NCI-H2029 treated with DMSO at 0.1 percent for 48 hours (cell line): ENCODE results near the gene ADAMTS12.
"Not testable (repeated sequence)": the region's sequence is repeated elsewhere in the genome, so short reads cannot be mapped to it uniquely, and the experiment has no call there.

Experiments
- DNase-seq: peaks from one replicate; lab custom pipeline; 2025; lab: John Stamatoyannopoulos, UW

Gene ADAMTS12

GRCh38 chr5:33582417-33582816 is 309.4 kb downstream of the ADAMTS12 start:
- no peak for DNase-seq

GRCh38 chr5:33579789-33580188 is 312.0 kb downstream of the ADAMTS12 start:
- no peak for DNase-seq

GRCh38 chr5:33579152-33579551 is 312.6 kb downstream of the ADAMTS12 start:
- no peak for DNase-seq

- DNase-seq = no peak
Measured at GRCh38 chr5:33576726-33577590, 314.8 kb downstream of the ADAMTS12 start.

- no peak for DNase-seq
Measured at GRCh38 chr5:33565324-33565723, 326.5 kb downstream of the ADAMTS12 start.

- DNase-seq = no peak
Measured at GRCh38 chr5:33563983-33564908, 327.5 kb downstream of the ADAMTS12 start.

GRCh38 chr5:33563530-33563929 is 328.3 kb downstream of the ADAMTS12 start:
- DNase-seq = no peak

- DNase-seq = no peak
Measured at GRCh38 chr5:33558489-33558888, 333.3 kb downstream of the ADAMTS12 start.

GRCh38 chr5:33557605-33558004 is 334.2 kb downstream of the ADAMTS12 start:
- no peak for DNase-seq

GRCh38 chr5:33556330-33557328 is 335.2 kb downstream of the ADAMTS12 start:
- DNase-seq = no peak

- no peak for DNase-seq
Measured at GRCh38 chr5:33549982-33550567, 341.7 kb downstream of the ADAMTS12 start.

GRCh38 chr5:33539790-33540189 is 352.0 kb downstream of the ADAMTS12 start:
- not testable (repeated sequence) for DNase-seq

- no peak for DNase-seq
Measured at GRCh38 chr5:33539212-33539611, 352.6 kb downstream of the ADAMTS12 start.

GRCh38 chr5:33538201-33538600 is 353.6 kb downstream of the ADAMTS12 start:
- DNase-seq = no peak

- no peak for DNase-seq
Measured at GRCh38 chr5:33537240-33537639, 354.6 kb downstream of the ADAMTS12 start.

- no peak for DNase-seq
Measured at GRCh38 chr5:33536802-33537201, 355.0 kb downstream of the ADAMTS12 start.

GRCh38 chr5:33531824-33532223 is 360.0 kb downstream of the ADAMTS12 start:
- DNase-seq = no peak

GRCh38 chr5:33531037-33531298 is 360.8 kb downstream of the ADAMTS12 start:
- no peak for DNase-seq

- DNase-seq = no peak
Measured at GRCh38 chr5:33530183-33531036, 361.4 kb downstream of the ADAMTS12 start.

- DNase-seq = no peak
Measured at GRCh38 chr5:33527696-33528095, 364.1 kb downstream of the ADAMTS12 start.

- no peak for DNase-seq
Measured at GRCh38 chr5:33526755-33527154, 365.0 kb downstream of the ADAMTS12 start.
